Measurements from ENCODE around the gene NFAT5.

DNA sequence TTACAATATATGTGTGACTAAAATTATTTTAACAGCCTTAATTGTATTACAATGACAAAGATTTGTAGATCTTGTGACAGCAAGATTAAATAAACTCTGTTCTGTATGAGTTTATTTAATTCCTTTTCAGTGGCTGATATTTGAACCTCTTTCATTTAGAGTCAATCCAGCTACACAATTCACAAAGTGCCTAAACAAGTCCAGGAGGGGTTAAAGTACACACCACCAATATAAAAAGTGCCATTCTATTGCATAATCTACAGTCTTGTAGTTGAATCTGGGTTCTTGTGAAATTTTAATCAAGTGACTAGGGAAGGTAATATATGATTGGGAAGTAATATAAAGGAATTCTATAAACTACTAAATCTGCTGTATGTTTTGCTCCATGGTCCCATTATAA lies 3.9 kb upstream of the NFAT5 start:
- TF ChIP-seq NFIC (IDR thresholded peaks at IDR 0.05), result no peak
- TF ChIP-seq SAP30 (IDR thresholded peaks at IDR 0.05; ENCODE audit: borderline replicate concordance, insufficient read depth, low read depth, low read length, poor library complexity, severe bottlenecking), result no peak

Data from K562 (cell line).